Fibroblast of skin of back (primary cell): ENCODE results near the gene MYL1. TPM values are rescaled to one million over a fixed set of nuclear protein-coding genes. Genes with fewer than 3 reads are reported as not detected.

Experiments used
- DNase-seq: peaks from one replicate; pipeline ENCODE4 v3.0.0-alpha.2; 2013
- polyA plus RNA-seq, 2 experiments: library from polyadenylated mRNA; unstranded; fragments of 120-200 nt; gene quantifications; one replicate each; pipeline ENCODE4 v1.2.1, GENCODE V29; 2013; ENCODE audit not compliant: insufficient read length in 2 of 2

The MYL1 gene
- 11.3 TPM for polyA plus RNA-seq (2013, experiment 1 of 2; ENCODE audit: insufficient read length)
- polyA plus RNA-seq (2013, experiment 2 of 2; ENCODE audit: insufficient read length): 12.0 TPM

GRCh38 chr2:210315015-210315788 lies at the start of gene MYL1:
MYL1 (minus strand) TSS chr2:210315174; CDS start chr2:210315042, 132 bp downstream.
- no peak for DNase-seq

DNA sequence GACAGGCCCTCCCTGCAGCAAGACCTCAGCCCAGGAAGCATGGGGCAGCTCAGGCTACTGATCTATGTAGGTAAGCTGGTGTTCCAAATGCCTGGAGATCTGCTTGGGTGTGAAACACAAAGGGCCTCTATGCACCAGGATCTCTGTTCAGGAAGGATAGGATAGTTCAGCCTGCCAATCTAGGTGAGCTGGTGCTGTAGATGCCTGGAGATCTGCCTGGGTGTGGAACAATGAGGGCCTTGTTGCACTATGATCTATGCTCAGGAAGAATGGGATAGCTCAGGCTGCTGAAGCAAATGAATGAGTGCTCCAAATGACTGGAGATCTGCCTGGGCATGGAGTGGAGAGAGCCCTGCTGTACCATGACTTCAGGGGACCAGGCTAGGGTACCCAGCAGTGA lies 48.9 kb upstream of the MYL1 start:
- no peak for DNase-seq

- DNase-seq: no peak
These were observed 48.3 kb upstream of the MYL1 start for GRCh38 chr2:210363261-210363660.

DNA sequence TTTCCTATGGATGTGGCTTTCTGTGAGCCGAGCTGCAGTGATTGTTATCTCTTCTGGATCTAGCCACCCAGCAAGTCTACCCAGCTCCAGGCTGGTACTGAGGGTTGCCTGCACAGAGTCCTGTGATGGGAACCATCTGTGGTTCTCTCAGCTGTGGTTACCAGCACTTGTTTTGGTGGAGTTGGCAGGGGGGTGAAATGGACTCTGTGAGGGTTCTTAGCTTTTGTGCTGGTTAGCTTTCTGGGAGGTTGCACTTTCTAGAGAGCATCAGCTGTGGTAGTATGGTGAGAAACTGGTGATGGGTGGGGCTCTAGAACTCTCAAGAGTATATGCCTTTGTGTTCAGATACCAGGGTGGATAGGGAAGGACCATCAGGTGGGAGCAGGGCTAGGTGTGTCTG lies 45.4 kb upstream of the MYL1 start:
- DNase-seq: no peak

- no peak for DNase-seq
These were observed 42.0 kb upstream of the MYL1 start for GRCh38 chr2:210356944-210357343.

DNA sequence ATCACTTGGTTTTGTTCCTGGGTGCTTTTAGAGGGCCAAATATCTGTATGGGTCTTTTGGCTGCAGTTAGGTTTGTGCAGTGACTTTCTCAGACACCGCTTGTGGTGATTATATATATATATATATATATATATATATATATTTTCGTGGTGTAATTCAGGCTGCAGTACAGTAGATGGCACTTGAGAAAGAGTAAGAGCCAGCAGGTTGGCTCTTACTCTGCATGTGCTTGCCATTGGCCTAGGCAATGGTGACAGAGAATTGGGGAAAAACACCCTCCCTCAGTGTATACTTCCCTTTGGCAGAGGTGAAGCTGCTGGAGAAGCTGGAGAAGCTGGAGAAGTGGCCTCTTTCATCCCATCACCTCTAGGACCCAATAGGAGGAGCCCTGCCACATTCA lies 22.2 kb upstream of the MYL1 start:
- DNase-seq: no peak

DNA sequence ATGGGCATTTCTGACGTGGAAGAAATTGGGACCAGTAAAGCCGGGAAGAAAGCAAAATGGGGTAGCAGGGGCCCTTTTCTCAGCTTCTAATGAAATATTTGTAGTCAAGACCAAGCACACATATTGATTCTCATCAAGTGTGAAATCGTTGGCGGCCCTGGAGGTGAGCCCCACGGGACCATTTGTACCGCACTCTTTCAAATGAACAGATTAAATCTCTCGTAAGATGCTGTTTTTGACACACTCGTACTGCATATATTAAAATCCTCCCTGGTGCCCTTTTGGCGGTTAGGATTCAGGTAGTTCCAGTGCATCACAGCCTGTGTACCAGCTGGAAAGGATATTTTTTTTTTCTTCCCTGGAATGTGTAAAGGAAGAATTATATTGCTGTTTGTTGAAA lies 9.9 kb upstream of the MYL1 start:
- no peak for DNase-seq

- DNase-seq: no peak
These were observed 9.5 kb upstream of the MYL1 start for GRCh38 chr2:210324458-210324857.

DNA sequence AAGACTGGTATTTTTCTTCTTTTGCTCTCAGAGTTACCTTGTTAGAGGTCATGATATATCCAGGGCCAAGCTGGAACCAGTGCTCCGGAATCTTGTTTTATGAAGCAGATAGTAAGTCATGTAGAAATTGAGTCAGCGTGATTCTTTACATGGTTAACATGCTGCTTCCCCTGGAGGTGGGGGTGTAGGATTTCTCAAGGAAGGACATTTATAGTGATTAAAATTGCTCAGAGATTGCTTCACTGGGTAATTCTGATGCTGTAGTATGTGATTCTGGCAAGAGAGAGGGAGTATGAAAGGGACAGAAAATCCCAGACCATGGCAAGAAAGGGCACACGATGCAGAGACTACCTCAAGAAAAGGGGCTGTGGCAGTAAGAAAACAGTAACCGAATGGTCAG lies 8.0 kb upstream of the MYL1 start:
- no peak for DNase-seq

DNA sequence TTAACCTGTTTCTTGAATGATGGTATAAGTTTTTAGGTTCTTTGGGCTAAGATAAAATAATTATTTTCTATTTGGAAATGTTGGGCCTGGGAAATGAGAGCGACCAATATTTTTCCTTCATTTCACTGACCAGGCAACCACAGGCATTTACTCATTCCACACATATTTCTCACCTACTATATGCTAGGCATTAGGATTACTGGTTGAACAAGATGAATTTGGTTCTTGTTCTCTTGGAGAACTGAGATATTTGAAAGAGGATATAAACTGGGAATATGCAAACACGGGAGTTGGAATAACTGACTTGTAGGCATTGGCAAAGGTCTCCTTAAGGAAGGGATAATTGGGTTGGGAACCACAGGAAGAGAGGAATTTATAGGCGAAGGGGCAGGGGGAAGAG lies 3.9 kb upstream of the MYL1 start:
- no peak for DNase-seq

DNA sequence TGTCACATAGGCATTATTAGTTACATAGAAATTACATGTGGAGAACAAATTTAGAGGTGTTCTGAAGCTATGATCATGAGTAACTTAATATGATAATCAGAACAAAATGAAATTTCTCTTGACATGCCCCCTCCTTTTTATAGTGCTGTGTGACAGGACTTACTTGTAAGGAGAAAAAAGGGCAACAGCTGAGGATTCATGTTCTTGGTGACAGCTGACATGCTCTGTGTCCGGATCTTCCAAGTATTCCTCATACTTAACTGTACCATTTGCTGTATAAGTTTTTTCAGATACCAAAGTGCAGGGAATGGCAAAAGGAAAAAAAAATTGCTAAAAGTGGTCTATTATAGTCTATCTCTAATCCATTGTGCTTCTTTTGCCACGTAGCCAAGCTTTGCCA lies 3.5 kb upstream of the MYL1 start:
- DNase-seq: no peak

DNA sequence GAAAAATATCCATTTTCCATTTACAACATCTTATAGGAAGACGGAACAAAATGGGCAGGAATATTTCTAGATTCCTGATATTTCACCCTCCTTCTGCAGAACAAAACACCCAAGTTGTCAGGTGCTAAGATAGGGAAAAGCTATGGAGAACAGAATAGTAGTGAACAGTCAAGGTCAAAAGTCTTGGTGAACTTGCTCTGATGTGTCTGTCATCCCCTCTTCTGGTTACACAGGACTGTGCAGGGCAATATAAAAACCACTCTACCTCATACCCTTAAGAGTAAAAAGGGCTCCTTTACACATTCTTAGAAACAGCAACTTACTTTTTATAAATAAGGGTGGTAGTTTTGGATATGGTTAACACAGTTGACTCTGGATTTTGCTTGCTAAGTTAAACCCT lies 4.4 kb downstream of the MYL1 start:
- DNase-seq: no peak

- no peak for DNase-seq
These were observed 5.3 kb downstream of the MYL1 start for GRCh38 chr2:210309548-210310233.

DNA sequence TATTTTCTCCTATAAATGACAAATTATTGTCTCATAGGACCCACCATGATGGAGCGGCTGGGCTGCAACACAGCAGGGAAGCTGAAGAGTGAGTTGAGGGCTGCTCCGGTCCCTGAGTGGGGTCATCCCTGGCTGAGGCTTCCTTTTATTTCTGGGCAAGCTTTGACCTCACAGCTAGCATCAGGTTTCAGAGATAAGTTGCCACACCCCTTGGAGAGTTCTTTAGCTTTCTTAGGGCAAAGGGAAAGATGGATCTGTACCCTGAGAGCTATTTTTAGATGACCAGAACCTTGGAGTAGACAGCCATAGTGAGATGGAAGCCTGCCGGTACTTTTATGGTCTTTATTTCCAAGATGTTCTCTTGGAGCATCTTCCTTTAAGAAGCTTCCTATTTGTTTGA lies 11.5 kb downstream of the MYL1 start:
- no peak for DNase-seq

DNA sequence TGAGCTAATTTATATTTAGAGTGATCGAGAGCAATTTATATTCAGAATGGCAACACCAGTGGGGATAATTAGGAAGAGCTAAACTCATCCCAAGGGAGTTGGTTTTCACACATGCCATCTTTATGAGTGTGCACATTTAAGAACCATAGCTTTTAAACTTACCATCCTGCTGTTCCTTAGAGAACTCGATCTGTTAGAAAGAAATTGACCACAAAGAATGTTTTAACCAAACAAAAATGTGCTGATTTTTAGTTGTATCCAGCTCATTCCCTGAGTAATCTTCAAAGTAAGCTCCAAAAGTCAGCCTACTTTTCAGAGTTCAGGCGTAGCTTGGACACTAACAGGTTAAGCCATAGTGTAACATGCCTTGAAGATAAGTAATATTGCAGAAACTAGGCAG lies 12.6 kb downstream of the MYL1 start:
- DNase-seq: peak; percentile 0

DNA sequence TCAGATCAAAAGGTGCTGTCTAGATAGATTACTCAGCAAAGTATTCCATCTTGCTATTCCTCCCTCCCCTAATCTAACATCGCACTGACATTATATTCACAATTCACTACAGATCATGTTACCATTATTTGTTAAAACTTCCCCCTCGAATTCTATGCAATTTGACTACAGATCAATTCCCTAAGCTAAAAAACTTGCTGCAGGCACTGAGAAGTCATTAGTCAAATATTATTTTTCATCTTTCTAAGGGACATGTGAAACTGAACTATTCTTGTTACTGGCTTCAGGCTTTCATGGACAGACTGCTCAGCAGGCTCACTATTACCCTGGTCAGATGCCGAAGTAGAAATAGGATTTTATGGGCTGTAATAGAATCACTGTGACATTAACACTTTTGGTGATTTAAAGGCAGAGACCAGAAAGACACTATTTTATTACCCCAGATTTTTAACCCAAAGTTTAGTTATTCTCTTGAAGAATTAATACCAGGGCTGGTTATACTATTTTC lies 15.1 kb downstream of the MYL1 start:
- DNase-seq: no peak

DNA sequence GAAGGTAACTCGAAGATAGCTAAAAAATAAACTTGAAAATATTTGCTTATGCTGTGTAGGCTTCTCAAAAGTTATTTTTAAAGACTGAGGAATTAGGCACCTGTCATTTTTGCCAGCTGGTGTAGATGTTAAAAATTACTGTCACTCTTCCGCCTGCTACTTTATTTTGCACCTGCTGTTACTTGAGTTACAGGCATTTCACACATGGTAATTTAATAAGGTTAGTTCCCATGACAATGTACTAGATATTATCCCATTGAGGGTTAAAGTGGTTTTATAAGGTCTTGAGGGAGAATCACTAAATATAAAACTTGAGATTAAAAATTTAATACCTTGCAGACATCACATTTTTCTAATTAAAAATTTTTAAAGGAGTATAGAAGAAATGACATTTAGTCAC lies 26.6 kb downstream of the MYL1 start:
- no peak for DNase-seq

DNA sequence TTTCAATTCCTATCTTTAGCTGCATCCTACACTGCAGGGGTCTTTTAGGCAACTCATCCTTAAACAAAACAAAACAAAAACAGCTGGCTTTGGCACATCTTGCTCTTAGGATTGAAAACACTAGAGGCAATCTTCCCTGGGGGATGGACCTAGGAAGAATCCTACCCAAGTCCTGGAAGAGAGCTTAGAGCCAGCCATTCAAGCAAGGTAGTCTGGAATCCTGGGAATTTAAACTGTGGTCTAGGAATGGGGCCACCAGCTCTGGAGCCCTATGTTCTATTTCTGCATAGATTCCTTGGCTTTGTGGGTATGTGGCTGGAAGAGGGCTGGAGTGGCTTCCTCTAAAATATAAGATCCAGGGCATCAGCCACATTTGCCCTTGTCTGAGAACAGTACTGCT lies 27.7 kb downstream of the MYL1 start:
- no peak for DNase-seq

DNA sequence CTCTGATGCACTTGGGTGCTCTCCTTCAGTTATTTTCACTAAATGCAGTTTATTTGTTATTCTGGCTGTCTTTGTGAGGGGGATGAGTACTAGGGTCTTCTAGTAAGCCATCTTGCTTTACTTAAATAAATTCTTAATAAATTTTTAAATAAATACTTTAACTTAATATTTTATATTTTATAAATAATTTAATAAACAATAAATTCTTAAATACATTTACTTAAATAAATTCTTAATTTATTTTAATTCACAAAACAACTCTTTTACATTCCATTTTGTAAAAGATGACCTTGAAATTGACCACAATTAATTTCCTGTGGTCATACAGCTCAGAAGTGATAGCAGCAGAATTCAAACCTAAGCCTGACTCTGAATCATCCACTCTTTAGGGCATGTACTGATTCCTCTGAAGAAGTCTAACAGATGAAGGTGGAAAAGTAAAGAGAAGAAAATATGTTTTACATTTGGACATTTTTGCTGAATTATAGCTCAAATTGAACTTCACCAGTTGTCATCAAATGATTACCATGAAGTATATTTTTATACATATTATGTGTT lies 28.8 kb downstream of the MYL1 start:
- no peak for DNase-seq

DNA sequence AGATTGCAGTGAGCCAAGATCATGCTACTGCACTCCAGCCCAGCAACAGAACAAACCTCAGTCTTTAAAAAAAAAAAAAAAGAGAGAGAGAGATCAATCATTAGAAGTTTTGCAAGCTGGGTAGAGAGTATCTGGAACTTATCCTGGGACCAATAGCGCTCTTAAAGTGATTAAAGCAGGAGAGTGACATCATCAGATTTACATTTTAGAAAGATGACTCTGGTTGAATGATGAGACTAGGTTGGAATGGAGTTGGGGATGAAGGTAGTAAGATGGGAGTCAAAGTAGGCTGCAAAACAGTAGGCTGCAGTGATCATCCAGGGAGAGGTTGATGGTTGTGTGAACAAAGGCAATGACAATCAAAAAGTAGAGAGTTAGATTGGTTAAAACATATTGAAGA lies 37.8 kb downstream of the MYL1 start:
- DNase-seq: no peak

DNA sequence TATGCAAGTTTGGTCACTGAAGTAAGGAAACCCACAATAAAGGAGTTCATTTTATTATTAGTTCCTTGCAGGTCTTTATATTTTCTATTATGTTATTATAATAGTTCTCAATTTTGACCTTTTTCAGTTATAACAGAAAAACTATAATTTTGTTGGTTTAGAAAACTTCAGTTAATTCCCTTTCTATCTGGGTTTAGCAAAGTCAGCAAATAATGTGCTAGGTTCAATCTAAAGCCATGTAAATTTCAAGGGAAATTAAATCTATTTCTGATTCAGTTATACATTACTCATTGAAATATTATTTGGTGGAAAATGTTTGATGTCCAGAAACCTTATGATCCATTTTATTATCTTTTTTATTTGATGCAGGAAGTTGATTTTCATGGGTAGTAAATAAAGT lies 43.7 kb downstream of the MYL1 start:
- no peak for DNase-seq

DNA sequence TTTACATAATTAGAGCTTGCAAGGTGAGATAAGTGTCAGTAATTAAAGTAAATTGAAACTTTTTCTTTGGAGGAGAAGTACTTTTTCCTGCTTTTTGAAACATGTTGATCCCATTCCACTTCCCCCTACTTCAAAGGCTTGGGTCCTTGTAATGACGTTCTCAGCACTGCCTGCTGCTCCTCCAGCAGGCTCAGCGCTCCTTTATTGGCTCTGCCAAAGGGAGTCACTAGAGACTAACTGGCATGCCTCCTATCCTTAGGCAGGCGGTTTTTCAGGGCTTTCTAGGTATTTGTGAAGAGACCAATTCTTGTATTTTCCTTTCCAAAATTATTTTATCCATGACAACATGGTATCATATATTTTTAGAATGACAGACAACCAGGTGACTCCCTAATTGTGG lies 45.8 kb downstream of the MYL1 start:
- no peak for DNase-seq

DNA sequence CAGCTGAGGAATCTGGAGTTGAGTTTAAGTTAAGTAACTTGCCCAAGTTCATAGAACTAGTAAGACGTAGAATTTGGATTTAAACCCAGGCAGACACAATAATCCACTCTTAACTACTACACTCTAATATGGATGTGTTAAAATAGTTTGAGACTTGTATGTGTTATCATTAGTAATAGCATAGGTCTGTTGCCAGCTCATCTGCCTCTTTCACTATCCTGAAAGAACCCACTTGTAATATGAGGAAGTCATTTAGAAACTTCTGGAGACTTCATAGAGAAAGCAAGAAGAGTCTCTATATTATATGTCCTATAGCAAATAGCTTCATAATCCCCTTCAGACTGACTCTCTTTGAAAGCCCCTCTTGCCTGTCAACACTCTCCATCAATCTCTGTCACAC lies 46.7 kb downstream of the MYL1 start:
- no peak for DNase-seq

DNA sequence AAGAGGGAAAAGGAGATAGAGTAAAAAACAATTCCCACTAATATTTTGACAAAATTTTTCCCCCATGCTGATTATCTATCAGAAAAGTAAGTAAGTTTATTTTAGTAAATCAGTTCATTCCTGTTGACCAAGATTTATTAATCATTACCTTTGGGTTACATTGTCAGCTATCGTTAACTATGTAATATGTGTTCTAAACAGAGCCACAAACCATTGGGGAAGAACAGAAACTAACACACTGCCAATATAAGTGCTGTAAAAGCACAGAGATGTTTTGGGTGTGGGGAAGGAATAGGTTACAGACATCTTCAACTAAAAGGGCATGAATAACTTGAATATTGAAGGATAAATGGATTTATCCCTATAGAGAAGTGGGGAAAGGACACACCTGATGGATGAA lies 47.3 kb downstream of the MYL1 start:
- no peak for DNase-seq
